GM23338 (cell line): Measurements from ENCODE around the gene ID4. TPM values are rescaled to one million over a fixed set of nuclear protein-coding genes. Genes with fewer than 3 reads are reported as not detected.

Experiments
- CTCF ChIP-seq, 2 experiments: fragments of 200-600 bp in 1 of 2; sonication (generic) in 1 of 2; conservative IDR thresholded peaks; 2 replicates each; pipeline versions ENCODE4 v1.5.1 to v1.6.1; 2016 to 2017; ENCODE audit warnings: antibody characterized with exemption in 2 of 2, low read depth in 2 of 2, mild to moderate bottlenecking in 2 of 2, moderate library complexity in 1 of 2
- ETS1 ChIP-seq: IDR thresholded peaks from 2 replicates; pipeline ENCODE4 v1.6.1; 2016; ENCODE audit warnings: antibody characterized with exemption
- EZH2 ChIP-seq: fragments of 200-600 bp; sonication (generic); IDR thresholded peaks from one replicate; pipeline ENCODE4 v1.8.0; 2017; ENCODE audit warnings: antibody characterized with exemption, mild to moderate bottlenecking, low read depth; ENCODE audit not compliant: unreplicated experiment
- EZH2phosphoT487 ChIP-seq: fragments of 200-600 bp; sonication (generic); IDR thresholded peaks from one replicate; pipeline ENCODE4 v1.8.1; 2018; ENCODE audit warnings: antibody characterized with exemption; ENCODE audit not compliant: unreplicated experiment
- NANOG ChIP-seq: IDR thresholded peaks from 2 replicates; pipeline ENCODE4 v1.6.1; 2016; ENCODE audit warnings: antibody characterized with exemption, borderline replicate concordance
- ZNF114 ChIP-seq: fragments of 250-450 bp; sonication (Bioruptor Pico); IDR thresholded peaks from 2 replicates; pipeline ENCODE4 v1.5.0; 2020; ENCODE audit warnings: mild to moderate bottlenecking, moderate library complexity
- ZNF462 ChIP-seq: fragments of 250-450 bp; sonication (Bioruptor Pico); IDR thresholded peaks from 2 replicates; pipeline ENCODE4 v1.5.0; 2020; ENCODE audit warnings: mild to moderate bottlenecking, moderate library complexity
- polyA plus RNA-seq: library from polyadenylated mRNA; unstranded; fragments of >200 nt; fragmentation: Nextera tagmentation; extraction: Ambion mirVana; gene quantifications from 2 replicates; pipeline ENCODE4 v1.2.1, GENCODE V29; 2016
- total RNA-seq: library from RNA; depleted of rRNA; stranded (reverse); fragments of >200 nt; shearing (Covaris generic); gene quantifications from 2 replicates; pipeline ENCODE4 v1.2.3, GENCODE V29; 2014

Gene ID4
- total and polyA plus RNA-seq, 2 experiments from 2014 or later, result 3.7 to 7.0 TPM

- no peak for TF ChIP-seq ZNF462 (CRISPR knock-in tag)
- no peak for TF ChIP-seq EZH2phosphoT487
- no peak for TF ChIP-seq EZH2
- no peak for TF ChIP-seq CTCF (conservative IDR thresholded peaks at IDR 0.05; ENCODE audit: low read depth in 2 of 2)
- TF ChIP-seq NANOG, result no peak
- no peak for TF ChIP-seq ETS1
- TF ChIP-seq ZNF114 (CRISPR knock-in tag), result no peak
Observed at GRCh38 chr6:19818805-19819204, 18.4 kb upstream of the ID4 start (continued).
